HG02610 (cell line): ENCODE results near the gene SORCS3.
"Not testable (repeated sequence)": the region's sequence is repeated elsewhere in the genome, so short reads cannot be mapped to it uniquely, and the experiment has no call there.

Experiments
- ATAC-seq: cut with Tn5 transposase; IDR thresholded peaks from one replicate; pipeline ENCODE4 v1.9.1; 2021; ENCODE audit warnings: mild to moderate bottlenecking, moderate library complexity; ENCODE audit not compliant: unreplicated experiment

Gene SORCS3

GRCh38 chr10:104689547-104689946, 48.5 kb downstream of the SORCS3 start:
- no peak for ATAC-seq

DNA sequence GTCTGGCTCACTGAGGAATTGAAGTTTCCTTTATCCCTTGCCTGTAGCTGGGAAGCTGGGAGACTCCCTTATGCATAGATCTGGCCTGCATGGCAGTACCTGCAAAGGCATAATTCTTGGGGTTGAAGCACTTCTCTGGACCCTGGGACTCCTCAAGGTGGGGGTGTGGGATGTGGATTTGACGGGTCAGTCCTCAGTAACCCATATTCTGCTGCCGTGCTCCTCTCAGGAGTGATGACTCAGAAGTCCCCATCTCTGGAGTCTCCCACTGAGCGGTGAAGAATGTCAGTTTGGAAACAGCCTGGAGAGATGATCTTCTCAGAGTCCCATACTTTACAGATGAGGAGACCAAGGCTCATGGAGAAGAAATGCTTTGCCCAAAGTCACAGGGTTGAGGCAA, 49.0 kb downstream of the SORCS3 start:
- ATAC-seq = no peak

DNA sequence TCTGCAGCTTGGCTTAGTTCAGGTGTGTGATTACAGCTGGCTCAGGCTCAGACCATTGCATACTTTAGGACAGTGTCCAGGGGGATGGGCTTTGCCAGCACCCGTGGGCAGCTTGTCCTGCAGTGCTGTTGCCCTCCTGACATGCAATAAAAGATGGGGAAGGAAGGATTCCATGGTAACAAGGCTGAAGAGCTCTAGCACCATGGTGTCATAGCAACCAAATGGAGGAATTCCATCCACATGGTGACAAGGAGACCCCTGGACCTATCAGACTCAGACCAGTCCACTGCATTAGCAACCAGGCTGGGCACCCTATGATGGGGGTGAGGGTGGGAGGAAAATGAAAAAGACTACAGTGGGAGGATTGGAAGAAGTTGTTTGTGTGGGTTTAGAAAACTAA, 49.9 kb downstream of the SORCS3 start:
- no peak for ATAC-seq

DNA sequence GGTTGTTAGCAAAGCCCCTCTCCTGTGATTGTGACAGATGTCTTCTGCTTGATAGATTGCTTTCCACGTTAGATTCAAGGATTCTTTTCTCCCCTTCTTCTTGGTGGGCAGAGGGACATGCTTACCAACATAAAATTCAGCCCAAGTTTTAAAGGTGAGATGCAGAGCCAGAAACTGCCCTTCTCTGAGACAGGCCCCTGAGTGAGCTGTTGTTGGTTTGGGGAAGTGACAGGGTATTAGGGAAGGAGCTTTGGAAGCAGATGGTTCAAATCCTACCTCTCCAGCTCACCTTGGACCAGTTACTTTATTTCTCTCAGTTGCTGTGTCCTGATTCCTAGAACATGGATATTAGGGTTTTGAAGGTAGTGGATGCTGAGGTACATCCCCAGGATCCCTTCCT, 53.0 kb downstream of the SORCS3 start:
- no peak for ATAC-seq

DNA sequence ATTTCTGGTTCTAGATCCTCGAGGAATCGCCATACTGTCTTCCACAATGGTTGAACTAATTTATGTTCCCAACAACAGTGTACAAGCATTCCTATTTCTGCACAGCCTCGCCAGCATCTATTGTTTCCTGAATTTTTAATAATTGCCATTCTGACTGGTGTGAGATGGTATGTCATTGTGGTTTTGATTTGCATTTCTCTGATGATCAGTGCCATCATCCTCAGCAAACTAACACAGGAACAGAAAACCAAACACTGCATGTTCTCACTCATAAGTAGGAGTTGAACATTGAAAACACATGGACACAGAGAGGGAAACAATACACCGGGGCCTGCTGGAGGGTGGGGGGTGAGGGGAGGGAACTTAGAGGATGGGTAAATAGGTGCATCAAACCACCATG, 62.2 kb downstream of the SORCS3 start:
- ATAC-seq = not testable (repeated sequence)

DNA sequence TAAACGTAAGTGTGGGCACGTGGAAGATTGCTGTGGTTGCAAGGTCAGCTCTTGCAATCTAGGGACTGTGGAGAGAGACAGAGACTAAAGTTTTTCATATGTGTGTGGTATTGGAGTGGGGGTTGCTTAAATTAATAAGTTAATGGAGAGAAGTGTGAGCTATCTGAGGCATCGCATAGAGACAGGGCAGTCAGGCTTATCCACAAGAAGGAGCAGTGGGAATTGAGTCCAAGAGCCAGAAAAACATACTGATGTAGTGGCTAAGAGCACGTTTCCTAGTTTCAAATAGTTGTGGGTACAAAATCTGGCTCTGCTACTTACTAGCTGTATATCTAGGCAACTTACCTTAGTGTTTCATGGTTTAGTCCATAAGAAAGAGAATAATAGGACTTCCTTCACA, 65.8 kb downstream of the SORCS3 start:
- ATAC-seq = no peak

DNA sequence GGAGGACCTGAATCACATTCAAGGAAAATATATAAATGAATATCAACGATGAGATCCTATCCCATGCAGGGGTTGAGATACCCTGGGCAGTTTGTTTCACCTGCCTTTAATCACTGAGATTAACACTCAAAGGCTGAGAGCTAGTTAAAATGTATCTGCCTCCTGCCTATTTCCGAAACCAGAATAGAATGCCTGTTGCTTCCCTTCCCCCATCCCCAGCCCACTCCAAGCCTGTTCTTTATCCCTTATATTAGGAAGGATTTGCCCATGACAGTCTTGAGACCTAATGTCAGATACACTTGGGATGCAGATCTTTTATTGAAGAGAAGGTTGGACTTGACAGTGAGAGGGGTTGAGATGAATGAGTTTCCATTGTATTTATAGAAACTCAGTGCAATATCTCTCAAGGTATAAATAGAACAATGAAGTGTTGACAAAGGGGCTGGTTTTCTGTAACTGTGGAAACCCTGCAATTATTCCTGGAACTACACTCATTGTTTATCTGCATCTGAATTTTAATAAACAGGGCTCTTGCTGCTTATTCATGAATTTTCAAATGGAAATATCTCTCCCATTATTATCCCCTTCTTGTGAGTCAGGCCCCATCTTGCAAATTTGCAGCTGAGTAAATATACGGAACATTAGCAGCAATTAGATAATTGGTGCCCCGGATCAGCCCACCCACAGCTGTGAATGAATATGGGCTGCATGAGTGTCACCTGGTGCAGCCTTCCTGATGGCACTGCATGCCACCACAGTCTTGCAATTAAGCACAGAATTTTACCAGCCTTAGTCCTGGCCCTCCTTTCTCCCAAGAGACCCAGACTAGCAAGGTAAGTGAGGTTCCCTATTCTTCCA, 66.7 kb downstream of the SORCS3 start:
- no peak for ATAC-seq

GRCh38 chr10:104711302-104711721, 70.2 kb downstream of the SORCS3 start:
- ATAC-seq = no peak

DNA sequence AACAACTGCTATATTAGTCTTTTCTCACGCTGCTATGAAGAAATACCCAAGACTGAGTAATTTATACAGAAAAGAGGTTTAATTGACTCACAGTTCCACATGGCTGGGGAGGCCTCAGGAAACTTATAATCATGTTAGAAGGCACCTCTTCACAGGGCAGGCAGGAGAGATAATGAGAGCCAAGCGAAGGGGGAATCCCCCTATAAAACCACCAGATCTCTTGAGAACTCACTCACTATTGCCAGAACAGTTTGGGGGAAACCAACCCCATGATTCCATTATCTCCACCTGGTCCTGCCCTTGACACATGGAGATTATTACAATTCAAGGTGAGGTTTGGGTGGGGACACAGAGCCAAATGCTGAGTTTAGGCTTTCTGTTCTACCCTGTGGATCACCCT, 89.5 kb downstream of the SORCS3 start:
- not testable (repeated sequence) for ATAC-seq

- no peak for ATAC-seq
Measured at GRCh38 chr10:104731192-104731591, 90.1 kb downstream of the SORCS3 start.

DNA sequence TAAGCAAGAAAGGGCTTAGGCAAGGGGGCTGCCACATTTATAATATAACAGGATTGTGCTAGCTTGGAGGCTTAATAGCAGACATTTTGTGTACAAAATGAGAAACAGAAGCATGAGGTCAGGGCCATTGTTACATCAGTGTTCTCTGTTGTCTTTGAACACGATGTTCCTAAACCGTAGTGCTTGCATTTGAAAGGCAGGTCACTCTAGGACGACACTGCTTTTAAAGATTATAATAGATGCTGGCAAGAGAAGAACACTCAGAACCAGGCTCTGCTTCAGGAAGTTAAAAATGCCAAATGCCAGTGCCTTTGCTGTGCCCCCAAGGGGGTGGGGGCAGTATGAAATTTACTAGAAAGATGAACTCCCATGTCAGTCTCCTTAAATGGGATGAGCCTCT, 91.1 kb downstream of the SORCS3 start:
- ATAC-seq = no peak

DNA sequence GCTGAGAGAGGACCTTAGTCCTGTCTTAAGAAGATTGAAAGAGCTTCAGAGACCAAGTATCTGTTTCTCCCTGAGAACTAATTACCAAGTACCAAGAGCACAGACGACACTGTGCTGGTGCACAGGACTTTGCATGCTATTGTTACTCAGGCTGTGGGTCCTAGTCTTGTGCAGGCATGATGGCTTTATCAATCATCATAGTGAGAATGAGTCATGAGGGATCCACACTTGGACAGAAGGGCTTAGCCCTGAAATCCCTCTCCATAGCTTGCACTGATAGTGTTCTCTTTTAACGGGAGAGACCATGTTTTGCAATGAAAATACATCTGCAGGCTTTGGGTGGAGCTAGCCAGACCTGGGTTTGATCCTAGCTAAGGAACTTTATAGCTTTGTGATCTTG, 93.3 kb downstream of the SORCS3 start:
- ATAC-seq = no peak

DNA sequence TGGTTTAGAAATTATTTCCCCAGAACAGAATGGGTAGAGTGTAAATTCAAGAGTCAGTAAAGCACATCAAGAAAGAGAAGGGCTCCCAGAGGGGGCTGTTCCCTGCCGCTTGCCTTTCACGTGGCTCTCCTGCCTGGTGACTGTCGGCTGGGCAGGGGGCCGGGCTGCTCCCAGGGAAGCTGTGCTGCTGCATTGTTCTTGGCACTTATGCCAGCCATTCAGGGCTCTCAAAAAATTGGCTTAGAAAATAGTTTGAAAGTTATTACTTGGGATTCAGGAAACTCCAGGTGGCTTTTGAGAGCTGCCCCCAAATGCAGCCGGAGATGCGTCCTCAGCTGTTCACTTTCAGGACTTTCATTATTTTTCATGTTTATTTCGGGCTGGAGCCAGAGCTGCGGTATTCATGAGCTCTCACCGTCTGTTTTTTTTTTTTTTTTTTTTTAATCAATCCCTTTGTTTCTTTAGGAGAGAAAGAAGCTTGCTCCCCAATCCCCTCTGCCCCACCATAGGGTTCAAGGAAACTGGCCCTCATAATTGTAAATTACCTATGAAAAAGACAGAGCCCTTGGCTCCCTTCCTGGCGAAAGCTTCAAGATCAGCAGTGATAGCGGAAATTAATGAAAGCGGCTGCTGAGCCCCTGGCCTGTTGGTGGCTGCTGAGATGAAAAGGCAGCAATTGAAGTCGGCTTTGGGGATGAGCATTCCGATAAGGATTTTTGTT, 94.1 kb downstream of the SORCS3 start:
- no peak for ATAC-seq

- no peak for ATAC-seq
Measured at GRCh38 chr10:104735757-104736391, 94.8 kb downstream of the SORCS3 start.

GRCh38 chr10:104741127-104741526, 100.0 kb downstream of the SORCS3 start:
- ATAC-seq = no peak

- ATAC-seq = no peak
Measured at GRCh38 chr10:104744052-104744451, 103.0 kb downstream of the SORCS3 start.

DNA sequence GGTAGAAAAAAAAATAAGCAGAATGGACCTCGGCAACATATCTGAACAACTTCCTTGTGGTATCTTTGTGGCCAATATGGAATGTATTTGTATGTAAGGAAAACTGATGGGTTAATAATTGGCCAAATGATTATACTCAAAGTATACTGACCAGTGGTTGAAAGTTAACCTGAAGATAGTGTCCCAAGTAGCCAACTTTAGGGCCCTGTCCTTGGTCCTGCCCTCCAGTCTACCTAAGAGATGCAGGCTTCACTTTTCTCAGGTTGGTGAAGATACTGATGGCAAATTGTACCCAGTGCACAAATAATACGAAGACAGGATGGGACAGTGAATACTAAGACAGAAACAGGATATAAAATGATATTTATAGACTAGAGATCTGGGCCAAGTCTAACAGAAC, 109.2 kb downstream of the SORCS3 start:
- no peak for ATAC-seq

GRCh38 chr10:104762793-104763192, 121.7 kb downstream of the SORCS3 start:
- ATAC-seq = no peak

DNA sequence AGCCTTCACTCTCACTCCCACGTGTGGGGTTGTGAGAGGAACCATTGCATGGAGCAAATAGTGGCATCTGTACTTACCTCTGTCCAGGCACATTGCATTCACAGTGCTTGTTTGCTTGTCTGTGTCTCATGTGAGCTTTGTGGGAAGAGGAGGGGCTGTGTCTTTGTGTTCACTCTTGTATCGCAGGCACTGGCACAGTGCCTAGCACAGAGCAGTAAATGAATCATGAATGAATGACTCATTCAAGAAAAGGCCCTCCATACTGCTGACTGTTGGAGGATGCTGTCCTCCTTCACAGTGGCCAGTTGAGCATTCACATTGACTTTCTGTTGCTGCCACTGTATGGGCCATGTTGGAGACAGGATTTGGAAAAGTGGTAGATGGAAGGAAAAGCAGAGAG, 125.3 kb downstream of the SORCS3 start:
- ATAC-seq = no peak

DNA sequence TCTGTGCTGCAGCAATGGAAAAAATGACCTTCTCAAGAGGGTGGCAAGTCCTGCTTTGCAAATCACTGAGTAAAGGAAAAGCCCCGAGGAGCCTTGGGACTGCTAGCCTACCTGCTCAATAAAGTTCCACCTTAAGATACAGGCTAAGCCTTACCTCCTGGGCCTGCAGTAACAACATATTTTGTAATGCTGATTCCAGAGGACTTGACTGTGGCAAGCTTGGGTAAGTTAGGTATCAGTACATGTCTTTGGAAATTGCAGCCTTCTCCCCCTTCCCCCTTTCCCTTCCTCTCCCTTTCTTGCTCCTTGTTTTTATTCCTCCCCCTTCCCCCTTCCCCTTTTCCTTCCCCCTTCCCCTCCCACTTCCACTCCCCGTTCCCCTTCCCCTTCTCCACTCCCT, 126.2 kb downstream of the SORCS3 start:
- ATAC-seq = no peak

- no peak for ATAC-seq
Measured at GRCh38 chr10:104767745-104768144, 126.7 kb downstream of the SORCS3 start.

- no peak for ATAC-seq
Measured at GRCh38 chr10:104773105-104773504, 132.0 kb downstream of the SORCS3 start.
